CD14-positive monocyte (primary cell): ENCODE data around the gene SPON1. TPM values are rescaled to one million over a fixed set of nuclear protein-coding genes. Genes with fewer than 3 reads are reported as not detected.
A peak's percentile ranks its signal among the peaks of the same experiment; 100 is the strongest.

ENCODE experiments used
- DNase-seq, 3 donors: peaks; one replicate each; pipeline ENCODE4 v3.0.0-alpha.2; 2011 to 2022
- H2AFZ ChIP-seq: 2 replicates; pipeline ENCODE4 v1.6.0; 2012; ENCODE audit warnings: mild to moderate bottlenecking, low read depth, low read length, inconsistent platforms; ENCODE audit not compliant: insufficient read depth, poor library complexity, severe bottlenecking
- H3K27ac ChIP-seq, 2 donors: 1 replicate in 1 of 2; 2 replicates in 1 of 2; pipeline ENCODE4 v1.5.1; 2012 to 2013; ENCODE audit warnings: low read length in 2 of 2, control low read depth in 1 of 2, inconsistent platforms in 1 of 2, low read depth in 1 of 2, mild to moderate bottlenecking in 1 of 2
- H3K27me3 ChIP-seq, 2 donors: one replicate each; pipeline versions ENCODE4 v1.6.0 to v1.6.1; 2011 to 2013; ENCODE audit warnings: low read length in 2 of 2; ENCODE audit not compliant: control insufficient read depth in 2 of 2, insufficient read depth in 2 of 2
- H3K36me3 ChIP-seq, 2 donors: replicated peaks in 1 of 2; 1 replicate in 1 of 2; 2 replicates in 1 of 2; pipeline versions ENCODE4 v1.5.1 to v1.6.1; 2012 to 2013; ENCODE audit warnings: low read length in 2 of 2, control low read depth in 1 of 2, inconsistent platforms in 1 of 2, mild to moderate bottlenecking in 1 of 2; ENCODE audit not compliant: insufficient read depth in 2 of 2, control insufficient read depth in 1 of 2
- H3K4me1 ChIP-seq, 2 donors: 1 replicate in 1 of 2; 2 replicates in 1 of 2; pipeline versions ENCODE4 v1.5.1 to v1.6.1; 2012 to 2013; ENCODE audit warnings: low read length in 2 of 2, control low read depth in 1 of 2, inconsistent platforms in 1 of 2, mild to moderate bottlenecking in 1 of 2, moderate library complexity in 1 of 2; ENCODE audit not compliant: insufficient read depth in 2 of 2, control insufficient read depth in 1 of 2
- H3K4me2 ChIP-seq: replicated peaks from 2 replicates; pipeline ENCODE3; 2012; ENCODE audit warnings: low read length, moderate library complexity, mild to moderate bottlenecking; ENCODE audit not compliant: poor library complexity, severe bottlenecking; ENCODE audit errors: extremely low read depth
- H3K4me3 ChIP-seq, 3 experiments: fragments of 200-600 bp in 1 of 3; sonication (generic) in 1 of 3; replicated peaks in 1 of 3; 1 replicate in 2 of 3; 2 replicates in 1 of 3; pipeline ENCODE4 v1.5.1; 2011 to 2013; ENCODE audit warnings: low read length in 3 of 3, mild to moderate bottlenecking in 3 of 3, control low read depth in 2 of 3, low read depth in 2 of 3, inconsistent platforms in 1 of 3, moderate library complexity in 1 of 3
- H3K79me2 ChIP-seq: 2 replicates; pipeline ENCODE4 v1.6.0; 2012; ENCODE audit warnings: mild to moderate bottlenecking, control low read depth, inconsistent platforms, low read length, moderate library complexity; ENCODE audit not compliant: insufficient read depth
- H3K9ac ChIP-seq: 2 replicates; pipeline ENCODE4 v1.6.0; 2017; ENCODE audit warnings: low read length, mild to moderate bottlenecking; ENCODE audit not compliant: insufficient read depth, poor library complexity, severe bottlenecking
- H3K9me3 ChIP-seq, 2 donors: replicated peaks in 1 of 2; 1 replicate in 1 of 2; 2 replicates in 1 of 2; pipeline versions ENCODE4 v1.5.1 to v1.6.1; 2012 to 2013; ENCODE audit warnings: low read length in 2 of 2, control low read depth in 1 of 2; ENCODE audit not compliant: control insufficient read depth in 1 of 2, insufficient read depth in 1 of 2
- H4K20me1 ChIP-seq: 2 replicates; pipeline ENCODE4 v1.6.0; 2012; ENCODE audit warnings: mild to moderate bottlenecking, low read length, control low read depth, moderate library complexity; ENCODE audit not compliant: insufficient read depth
- H3K27ac Mint-ChIP-seq, 7 donors: one replicate each; pipeline ENCODE4 v1.8.0; 2020; ENCODE audit warnings: mild to moderate bottlenecking in 7 of 7, mixed read lengths in 7 of 7, moderate library complexity in 6 of 7, inconsistent platforms in 2 of 7
- H3K27me3 Mint-ChIP-seq, 3 donors: one replicate each; pipeline ENCODE4 v1.8.0; 2021 to 2022; ENCODE audit warnings: low read depth in 3 of 3, mild to moderate bottlenecking in 3 of 3, mixed read lengths in 3 of 3, moderate library complexity in 3 of 3, inconsistent platforms in 1 of 3
- H3K36me3 Mint-ChIP-seq, 2 donors: one replicate each; pipeline ENCODE4 v1.8.0; 2020; ENCODE audit warnings: mixed read lengths in 2 of 2, inconsistent platforms in 1 of 2, mild to moderate bottlenecking in 1 of 2
- H3K4me1 Mint-ChIP-seq: one replicate; pipeline ENCODE4 v1.8.0; 2020; ENCODE audit warnings: mild to moderate bottlenecking, mixed read lengths
- H3K4me3 Mint-ChIP-seq, 2 donors: one replicate each; pipeline ENCODE4 v1.8.0; 2020; ENCODE audit warnings: mild to moderate bottlenecking in 2 of 2, mixed read lengths in 2 of 2, moderate library complexity in 1 of 2
- H3K9me3 Mint-ChIP-seq, 7 donors: one replicate each; pipeline ENCODE4 v1.8.0; 2020 to 2022; ENCODE audit warnings: mixed read lengths in 7 of 7, mild to moderate bottlenecking in 6 of 7, moderate library complexity in 6 of 7, inconsistent platforms in 2 of 7
- CTCF ChIP-seq: fragments of 200-600 bp; IDR thresholded peaks from one replicate; pipeline ENCODE4 v1.8.0; 2022; ENCODE audit warnings: antibody characterized with exemption, mild to moderate bottlenecking
- WGBS: methylation state at CpG from one replicate; pipeline ENCODE4 v1.1.5; 2013; ENCODE audit warnings: missing lambda C conversion rate; ENCODE audit not compliant: insufficient coverage; 5-methylcytosine and 5-hydroxymethylcytosine counted together
- intact Hi-C, 2 donors: fragments of 100-400 bp; cut with micrococcal nuclease; formaldehyde crosslinking; loops; one replicate each; pipeline versions ENCODE4 v1.15.0 to v1.15.1; 2023
- polyA plus RNA-seq, 3 donors: library from polyadenylated mRNA; depleted of rRNA in 1 of 3; unstranded in 2 of 3; stranded (reverse) in 1 of 3; fragments of 300-500 nt in 2 of 3; fragments of >200 nt in 1 of 3; fragmentation: Illumina TruSeq in 2 of 3; gene quantifications; 1 replicate in 2 of 3; 2 replicates in 1 of 3; pipeline ENCODE4 v1.2.3, GENCODE V29; 2012 to 2021

SPON1 gene
- polyA plus RNA-seq, 3 donors, result not detected

GRCh38 chr11:14189874-14190273, 227.4 kb downstream of the SPON1 start:
- Mint-ChIP-seq H3K4me1 (peaks cover 10% of the 10 kb centered on the region), H3K27ac (peak overlapping the region in 3 of 7 donors; percentile 15 to 75 (median 28)), H3K27me3 (peaks cover 0 to 5% (median 1%) of the 10 kb centered on the region in 3 donors), H3K36me3 (no peaks in the 10 kb centered on the region), H3K4me3 (no peak overlapping the region), H3K9me3 (peaks cover 0 to 4% (median 3%) of the 10 kb centered on the region in 7 donors)
- Histone ChIP-seq H2AFZ (no peak overlapping the region), H3K4me1 (peaks cover 6 to 7% of the 10 kb centered on the region in 2 donors), H3K9ac (no peak overlapping the region), H3K9me3 (no peaks in the 10 kb centered on the region), H3K4me2 (no peak overlapping the region), H3K27me3 (no peaks in the 10 kb centered on the region), H3K27ac (no peak overlapping the region), H3K4me3 (no peak overlapping the region), H3K36me3 (no peaks in the 10 kb centered on the region), H3K79me2 (no peaks in the 10 kb centered on the region), H4K20me1 (no peaks in the 10 kb centered on the region)
- peak; percentile 2 to 24 (median 2) for DNase-seq
- no peak for TF ChIP-seq CTCF
- WGBS, result 0% methylated on average over 3 of the region's 3 CpGs
- intact Hi-C loops, result no loop called here

- peaks cover 6 to 7% of the 10 kb centered on the region in 2 donors for H3K4me1 ChIP-seq
- no peak for DNase-seq
- H4K20me1 ChIP-seq, result no peaks in the 10 kb centered on the region
- H3K9me3 ChIP-seq, result no peaks in the 10 kb centered on the region
- H3K27ac ChIP-seq, result no peak overlapping the region
- no peaks in the 10 kb centered on the region for H3K79me2 ChIP-seq
- H3K27me3 ChIP-seq, result no peaks in the 10 kb centered on the region
- H3K27ac Mint-ChIP-seq, result no peak overlapping the region
- H3K36me3 ChIP-seq, result no peaks in the 10 kb centered on the region
- intact Hi-C loops, result no loop called here
- WGBS, result 88% methylated on average over 3 of the region's 6 CpGs
- no peak overlapping the region for H3K9ac ChIP-seq
- no peak overlapping the region for H2AFZ ChIP-seq
- peaks cover 0 to 4% (median 3%) of the 10 kb centered on the region in 7 donors for H3K9me3 Mint-ChIP-seq
- no peak for TF ChIP-seq CTCF
- H3K4me3 Mint-ChIP-seq, result no peak overlapping the region
- H3K4me3 ChIP-seq, result no peak overlapping the region
- H3K4me1 Mint-ChIP-seq, result peaks cover 10% of the 10 kb centered on the region
- no peaks in the 10 kb centered on the region for H3K36me3 Mint-ChIP-seq
- H3K4me2 ChIP-seq, result no peak overlapping the region
- H3K27me3 Mint-ChIP-seq, result peaks cover 0 to 7% (median 0%) of the 10 kb centered on the region in 3 donors
Measured at GRCh38 chr11:14190992-14191778, 228.7 kb downstream of the SPON1 start.
